Pons (tissue), 1 donor: ENCODE results near the gene MAP2.
A peak's percentile ranks its signal among the peaks of the same experiment; 100 is the strongest.

ENCODE experiments used
- DNase-seq: peaks from one replicate; pipeline ENCODE4 v3.0.0-alpha.2; 2016; ENCODE audit warnings: low spot score

The MAP2 gene, protein sequence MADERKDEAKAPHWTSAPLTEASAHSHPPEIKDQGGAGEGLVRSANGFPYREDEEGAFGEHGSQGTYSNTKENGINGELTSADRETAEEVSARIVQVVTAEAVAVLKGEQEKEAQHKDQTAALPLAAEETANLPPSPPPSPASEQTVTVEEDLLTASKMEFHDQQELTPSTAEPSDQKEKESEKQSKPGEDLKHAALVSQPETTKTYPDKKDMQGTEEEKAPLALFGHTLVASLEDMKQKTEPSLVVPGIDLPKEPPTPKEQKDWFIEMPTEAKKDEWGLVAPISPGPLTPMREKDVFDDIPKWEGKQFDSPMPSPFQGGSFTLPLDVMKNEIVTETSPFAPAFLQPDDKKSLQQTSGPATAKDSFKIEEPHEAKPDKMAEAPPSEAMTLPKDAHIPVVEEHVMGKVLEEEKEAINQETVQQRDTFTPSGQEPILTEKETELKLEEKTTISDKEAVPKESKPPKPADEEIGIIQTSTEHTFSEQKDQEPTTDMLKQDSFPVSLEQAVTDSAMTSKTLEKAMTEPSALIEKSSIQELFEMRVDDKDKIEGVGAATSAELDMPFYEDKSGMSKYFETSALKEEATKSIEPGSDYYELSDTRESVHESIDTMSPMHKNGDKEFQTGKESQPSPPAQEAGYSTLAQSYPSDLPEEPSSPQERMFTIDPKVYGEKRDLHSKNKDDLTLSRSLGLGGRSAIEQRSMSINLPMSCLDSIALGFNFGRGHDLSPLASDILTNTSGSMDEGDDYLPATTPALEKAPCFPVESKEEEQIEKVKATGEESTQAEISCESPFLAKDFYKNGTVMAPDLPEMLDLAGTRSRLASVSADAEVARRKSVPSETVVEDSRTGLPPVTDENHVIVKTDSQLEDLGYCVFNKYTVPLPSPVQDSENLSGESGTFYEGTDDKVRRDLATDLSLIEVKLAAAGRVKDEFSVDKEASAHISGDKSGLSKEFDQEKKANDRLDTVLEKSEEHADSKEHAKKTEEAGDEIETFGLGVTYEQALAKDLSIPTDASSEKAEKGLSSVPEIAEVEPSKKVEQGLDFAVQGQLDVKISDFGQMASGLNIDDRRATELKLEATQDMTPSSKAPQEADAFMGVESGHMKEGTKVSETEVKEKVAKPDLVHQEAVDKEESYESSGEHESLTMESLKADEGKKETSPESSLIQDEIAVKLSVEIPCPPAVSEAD (N-terminal part only)

DNA sequence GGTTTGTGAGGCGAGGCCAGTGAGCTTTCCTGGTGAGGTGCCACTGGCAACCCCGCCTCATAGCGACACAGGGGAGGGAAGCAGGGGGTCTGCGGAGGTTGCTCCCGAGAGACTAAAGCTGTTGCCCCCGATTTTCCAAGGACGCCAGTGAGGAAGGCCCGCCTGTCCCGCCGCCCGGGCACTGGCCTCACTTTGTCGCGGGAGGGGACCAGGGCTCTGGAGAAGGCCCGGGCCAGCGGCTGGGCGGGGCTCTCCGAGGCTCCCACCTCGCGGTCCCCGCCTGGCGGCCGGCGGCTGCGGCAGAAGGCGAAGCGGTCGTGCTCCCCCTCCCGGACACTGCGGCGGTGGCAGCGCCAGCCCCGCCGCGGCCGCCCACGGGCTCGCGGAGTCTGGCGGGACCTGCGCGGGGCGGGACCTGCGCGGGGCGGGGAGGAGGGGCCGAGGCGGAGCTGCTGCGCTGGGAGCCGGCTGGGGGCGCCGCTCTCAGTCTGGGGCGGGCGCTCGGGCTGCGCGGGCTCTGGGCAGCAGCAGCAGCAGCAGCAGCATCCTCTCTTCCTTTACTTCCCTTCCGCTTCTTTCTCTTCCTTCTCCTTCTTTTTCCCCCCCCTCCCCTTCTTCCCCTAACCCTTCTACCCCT, at the start of gene MAP2:
MAP2 (plus strand) TSS at position 486 of the 637 bp plus-strand sequence. CDS start 229,124 bp downstream, outside the sequence.
- DNase-seq: peak; percentile 84

DNA sequence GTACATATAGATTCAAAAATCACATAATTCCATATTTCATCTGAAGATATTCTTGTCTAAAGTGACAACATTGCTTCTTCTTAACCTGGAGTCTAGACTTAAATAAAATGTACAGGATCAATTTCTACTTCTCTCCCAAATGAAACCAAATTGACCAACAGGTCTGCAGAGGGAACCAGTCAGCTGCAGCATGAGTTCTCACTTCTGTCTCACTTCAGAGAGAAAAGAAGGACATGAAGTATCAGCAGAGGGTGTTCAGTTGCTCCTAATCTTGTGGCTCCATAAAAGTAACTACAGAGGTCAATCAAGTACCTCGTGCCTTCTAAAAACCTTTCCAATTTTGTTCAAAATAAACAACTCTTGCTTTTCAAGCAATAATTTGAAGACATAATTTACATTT, 47.2 kb upstream of the MAP2 start:
- DNase-seq: no peak

DNA sequence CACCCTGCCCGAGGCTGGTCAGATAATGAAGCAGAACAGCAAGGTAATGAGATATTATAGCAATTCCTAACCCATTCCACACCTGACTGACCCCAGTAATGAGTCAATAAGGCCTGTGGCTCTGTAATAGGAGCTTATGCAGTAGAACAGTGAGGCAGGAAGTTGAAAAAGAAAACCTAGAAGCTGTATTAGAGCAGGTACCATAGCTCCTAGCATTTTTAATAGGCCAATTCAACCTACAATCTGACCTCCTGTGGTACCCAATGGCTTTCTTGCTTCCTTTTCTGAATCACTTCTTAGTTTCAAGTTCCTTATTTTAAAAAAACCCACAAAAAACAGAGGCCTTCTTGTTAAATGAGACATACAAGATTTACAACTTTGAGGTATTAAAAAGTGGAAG, 43.6 kb upstream of the MAP2 start:
- peak; percentile 32 for DNase-seq

DNA sequence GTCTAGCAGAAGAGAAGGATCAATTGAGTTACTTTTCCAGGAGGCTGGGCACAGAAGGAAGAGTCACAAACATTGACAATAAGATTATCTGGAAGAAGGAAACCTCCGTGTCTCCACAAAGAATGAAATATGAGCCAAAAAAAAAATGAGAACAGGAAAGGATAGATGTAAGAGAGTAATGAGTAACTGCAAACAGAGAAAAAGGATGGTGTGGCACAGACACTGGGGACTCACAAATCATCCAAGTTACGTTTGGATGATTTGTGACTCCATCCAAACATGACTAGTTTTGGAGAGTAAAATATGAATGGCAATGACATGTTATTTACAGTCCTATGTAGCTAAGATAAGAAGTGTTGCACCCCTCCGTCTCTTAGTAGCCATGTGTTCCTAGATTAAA, 42.8 kb upstream of the MAP2 start:
- DNase-seq: no peak

DNA sequence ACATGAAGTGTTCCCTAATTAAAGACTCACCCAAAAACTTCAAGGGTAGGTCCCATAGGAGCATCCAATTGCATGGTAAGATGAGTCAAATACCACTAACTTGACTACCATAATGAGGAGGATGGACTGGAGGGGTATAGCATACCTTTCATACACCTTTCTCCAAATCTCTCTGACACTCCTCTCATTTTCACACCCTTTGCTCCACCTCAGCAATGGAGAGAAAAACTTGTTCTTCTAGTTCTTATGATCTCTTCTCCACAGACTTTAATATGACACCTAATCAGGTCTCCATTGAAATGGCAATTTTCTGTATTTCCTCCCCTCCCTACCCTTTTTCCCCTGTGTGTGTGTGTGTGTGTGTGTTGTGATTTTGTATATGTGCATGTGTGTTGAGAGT, 41.1 kb upstream of the MAP2 start:
- no peak for DNase-seq

DNA sequence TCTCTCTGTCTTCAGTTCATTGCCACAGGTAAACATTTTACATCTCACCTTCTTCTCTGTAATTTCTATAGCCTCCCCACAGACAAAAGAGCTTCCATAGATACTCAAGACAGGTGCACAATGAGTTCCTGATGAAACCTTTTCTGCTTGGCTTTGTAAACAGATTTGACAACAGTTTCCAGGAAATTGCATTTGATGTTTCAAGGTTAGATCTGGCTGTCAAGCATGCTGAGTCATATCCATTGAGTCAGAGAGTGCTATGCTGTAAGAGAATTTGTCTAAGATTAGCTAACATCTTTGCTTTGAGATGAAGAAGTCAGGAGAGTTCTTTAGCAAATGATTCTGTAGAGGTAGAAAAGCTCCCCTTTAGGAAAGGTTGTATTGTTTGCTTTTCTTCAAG, 40.6 kb upstream of the MAP2 start:
- no peak for DNase-seq

DNA sequence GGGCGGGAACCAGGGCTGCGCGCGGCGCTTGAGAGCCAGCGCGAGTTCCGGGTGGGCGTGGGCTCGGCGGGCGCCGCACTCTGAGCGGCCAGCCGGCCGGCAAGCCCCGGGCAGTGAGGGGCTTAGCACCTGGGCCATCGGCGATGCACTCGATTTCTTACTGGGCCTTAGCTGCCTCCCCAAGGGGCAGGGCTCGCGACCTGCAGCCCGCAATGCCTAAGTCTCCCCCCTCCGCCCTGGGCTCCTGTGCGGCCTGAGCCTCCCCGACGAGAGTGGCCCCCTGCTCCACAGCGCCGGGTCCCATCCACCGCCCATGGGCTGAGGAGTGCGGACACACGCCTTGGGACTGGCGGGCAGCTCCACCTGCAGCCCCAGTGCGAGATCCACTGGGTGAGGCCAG, 36.5 kb upstream of the MAP2 start:
- DNase-seq: no peak

DNA sequence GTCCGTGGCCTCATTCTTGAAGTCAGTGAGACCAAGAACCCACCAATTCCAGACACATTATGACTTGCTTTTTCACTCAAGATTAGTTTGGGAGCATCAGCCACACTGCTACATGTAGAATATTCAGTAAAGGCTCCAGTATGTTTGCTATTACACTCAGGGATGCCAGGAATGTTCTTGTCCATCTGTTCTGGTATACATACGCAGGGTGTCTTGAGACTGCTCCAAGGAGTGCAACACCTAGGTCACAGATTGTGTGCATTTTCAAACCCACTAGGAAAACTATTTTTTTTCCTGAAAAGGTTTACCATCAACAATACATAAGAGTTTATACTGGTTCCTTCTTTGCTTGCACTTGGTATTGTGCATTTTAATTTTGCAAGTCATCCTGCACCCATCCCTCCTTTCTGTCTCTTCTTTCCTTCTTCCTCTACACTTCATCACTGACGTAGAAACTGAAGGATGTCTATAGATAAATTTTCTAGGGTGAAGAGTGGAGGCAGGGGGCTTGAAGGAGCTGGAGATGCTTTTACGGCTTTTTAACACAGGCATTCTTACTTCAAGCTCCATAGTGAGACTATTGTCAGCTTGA, 35.3 kb upstream of the MAP2 start:
- DNase-seq: no peak

DNA sequence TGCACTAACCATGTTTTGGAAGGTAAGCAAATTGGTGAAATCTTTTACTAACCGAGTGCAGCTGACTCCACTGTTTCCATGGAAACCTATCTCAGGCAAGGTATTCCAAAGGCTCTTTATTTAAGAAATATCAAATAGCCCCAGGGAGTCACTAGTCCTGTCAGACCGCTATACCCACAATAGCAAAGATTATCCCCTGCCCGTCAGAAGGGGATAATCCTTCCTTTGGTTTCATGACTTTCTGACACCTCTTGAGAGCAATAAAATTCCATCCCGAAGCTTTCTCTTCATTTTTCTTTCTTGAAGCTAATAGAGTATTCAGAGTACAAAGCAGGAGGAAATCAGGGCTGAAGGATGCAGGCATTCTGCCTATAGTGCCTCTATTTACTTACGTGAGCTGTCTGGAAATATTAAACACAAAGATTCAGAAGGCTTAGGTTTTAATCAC, 34.7 kb upstream of the MAP2 start:
- no peak for DNase-seq

DNA sequence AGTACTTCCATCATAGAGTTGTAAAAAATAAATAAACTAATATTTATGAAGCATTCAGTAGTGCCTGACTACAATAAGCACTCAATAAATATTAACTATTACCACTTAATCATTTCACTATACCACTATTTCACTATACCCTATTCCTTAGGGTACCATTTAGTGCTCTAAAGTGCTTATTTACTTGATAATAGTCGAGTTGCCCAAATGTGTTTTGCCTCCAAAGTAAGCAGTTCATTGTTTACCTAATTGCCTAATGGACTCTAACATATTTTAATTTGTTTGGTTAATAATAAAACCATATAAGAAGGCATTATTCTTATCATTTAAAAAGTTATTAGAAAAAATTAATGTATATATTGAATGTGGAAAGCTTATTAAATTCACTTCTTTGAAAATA, 33.0 kb upstream of the MAP2 start:
- DNase-seq: no peak

DNA sequence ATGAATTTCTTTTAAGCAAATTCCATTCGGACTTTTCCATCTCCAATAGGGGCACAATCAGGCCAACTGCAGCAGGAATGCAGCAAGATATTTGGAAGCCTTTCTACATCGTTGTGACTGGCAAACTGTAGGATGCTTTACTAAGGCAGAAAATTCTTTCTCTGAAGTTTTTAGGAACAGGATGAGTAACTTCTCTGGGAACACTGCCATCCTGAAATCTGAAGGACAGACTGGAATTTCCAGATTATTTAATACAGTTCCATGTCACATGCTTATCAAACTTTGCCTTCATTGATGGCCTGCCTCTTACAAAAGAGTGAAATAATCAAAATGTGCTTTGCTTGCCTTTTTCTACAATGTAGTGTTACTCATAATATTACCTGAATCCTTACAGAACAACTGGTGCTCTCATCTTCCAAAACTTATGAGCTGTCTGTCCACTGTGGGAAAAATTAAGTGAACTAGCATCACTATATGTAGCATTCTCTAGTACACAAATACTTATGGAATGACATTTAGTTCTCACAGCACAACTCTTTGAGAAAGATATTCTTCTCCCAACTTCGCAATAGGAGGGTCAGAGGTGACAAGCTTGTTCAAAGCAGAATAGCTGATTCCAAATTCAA, 32.0 kb upstream of the MAP2 start:
- no peak for DNase-seq

DNA sequence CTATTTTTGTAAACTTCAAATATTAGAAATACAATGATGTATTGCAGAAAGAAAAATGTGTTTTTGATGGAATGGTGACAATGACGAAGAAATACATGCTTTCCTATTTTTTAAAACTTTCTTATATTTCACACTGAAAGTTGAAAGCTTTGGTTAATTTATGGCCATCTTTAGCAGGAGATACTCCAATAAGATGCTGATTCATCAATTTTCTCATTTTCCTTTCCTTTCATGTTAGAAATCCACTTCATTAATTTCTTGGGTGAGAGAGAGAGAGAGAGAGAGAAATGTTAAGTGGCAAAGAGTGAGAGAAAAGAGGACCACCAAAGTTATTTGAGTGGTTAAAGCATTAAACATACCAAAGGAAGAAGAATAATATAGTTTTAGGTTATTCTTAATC, 28.6 kb upstream of the MAP2 start:
- no peak for DNase-seq

DNA sequence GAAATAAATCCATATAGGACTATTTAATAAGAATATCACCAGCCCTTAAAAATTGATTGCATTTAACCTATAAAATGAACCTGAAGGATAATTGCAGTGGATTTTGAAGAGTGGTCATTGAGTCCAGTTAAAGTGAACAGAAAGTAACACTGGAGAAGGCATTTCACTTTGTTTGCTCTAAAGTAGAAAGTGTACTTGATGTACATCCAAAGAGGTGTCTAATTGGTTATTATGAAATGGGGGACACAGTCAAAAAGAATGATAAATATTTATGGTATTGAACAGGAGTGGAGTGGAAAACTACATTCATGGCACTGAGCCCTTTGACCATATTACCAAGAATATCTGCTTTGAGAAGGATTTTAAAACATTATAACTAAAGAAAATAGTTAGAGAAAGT, 28.2 kb upstream of the MAP2 start:
- DNase-seq: no peak

DNA sequence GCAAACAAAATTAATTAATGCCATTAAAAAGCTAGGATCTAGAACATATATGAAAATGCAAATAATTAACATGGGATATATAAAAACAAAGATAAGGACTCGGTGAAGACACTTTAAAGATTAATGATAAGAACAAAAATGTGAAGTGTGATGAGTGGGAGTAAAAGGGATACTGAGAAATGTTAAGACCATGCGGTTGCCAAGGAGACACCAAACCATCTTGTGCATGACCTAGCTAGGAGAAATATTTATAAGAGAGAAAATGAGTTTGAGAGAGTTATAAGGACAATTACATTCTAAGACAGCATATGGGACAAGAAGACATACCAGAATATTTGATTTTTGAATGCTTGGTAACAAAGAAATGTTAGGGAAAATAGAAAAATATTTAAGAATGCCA, 25.4 kb upstream of the MAP2 start:
- no peak for DNase-seq

DNA sequence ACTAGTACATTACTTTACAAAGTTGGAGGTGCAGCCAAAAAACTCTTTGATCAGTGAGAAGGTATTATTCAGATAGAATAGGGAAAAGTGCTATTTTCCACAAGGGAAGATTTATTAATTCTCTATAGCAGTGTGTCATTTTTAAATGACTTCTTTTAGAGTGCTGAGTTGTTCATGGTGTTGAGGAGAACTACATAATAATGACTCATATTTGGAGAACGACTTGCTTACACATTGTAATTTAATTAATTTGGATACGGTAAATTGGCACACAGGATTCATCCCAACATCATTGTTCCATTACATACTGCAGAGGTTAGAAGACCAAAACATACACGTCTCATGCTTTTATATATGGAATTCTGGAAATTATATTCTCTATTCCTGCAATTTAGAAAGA, 22.1 kb upstream of the MAP2 start:
- no peak for DNase-seq

DNA sequence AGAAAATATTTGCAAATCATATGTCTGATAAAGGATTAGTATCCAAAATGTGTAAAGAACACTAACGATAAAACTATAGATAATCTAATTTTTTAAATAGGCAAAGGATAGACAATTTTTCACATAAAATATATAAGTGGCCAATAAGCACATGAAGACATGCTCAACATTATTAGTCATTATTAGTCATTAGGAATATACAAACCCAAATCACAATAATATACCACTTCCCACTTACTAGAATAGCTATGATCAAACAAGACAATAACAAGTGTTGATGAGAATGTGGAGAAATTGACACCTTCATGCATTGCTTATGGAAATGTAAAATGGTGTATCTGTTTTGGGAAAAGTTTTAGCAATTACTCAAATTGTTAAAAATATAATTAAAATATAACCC, 12.6 kb upstream of the MAP2 start:
- no peak for DNase-seq

DNA sequence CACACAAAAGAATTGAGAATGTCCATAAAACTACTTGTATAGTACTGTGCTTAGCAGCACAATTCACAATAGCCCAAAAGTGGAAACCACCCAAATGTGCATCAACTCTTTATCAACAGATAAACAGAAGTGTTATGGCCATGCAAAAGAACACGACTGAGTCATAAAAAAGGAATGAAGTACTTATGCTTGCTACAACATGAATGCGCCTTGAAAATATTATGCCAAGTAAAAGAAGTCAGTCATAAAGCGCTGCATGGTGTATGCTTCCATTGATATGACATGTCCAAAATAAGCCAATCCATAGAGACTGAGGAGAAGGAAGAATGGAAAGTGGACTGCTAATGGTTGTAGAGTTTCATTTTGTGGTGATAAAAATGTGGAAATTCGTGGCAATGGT, 12.1 kb upstream of the MAP2 start:
- DNase-seq: no peak

DNA sequence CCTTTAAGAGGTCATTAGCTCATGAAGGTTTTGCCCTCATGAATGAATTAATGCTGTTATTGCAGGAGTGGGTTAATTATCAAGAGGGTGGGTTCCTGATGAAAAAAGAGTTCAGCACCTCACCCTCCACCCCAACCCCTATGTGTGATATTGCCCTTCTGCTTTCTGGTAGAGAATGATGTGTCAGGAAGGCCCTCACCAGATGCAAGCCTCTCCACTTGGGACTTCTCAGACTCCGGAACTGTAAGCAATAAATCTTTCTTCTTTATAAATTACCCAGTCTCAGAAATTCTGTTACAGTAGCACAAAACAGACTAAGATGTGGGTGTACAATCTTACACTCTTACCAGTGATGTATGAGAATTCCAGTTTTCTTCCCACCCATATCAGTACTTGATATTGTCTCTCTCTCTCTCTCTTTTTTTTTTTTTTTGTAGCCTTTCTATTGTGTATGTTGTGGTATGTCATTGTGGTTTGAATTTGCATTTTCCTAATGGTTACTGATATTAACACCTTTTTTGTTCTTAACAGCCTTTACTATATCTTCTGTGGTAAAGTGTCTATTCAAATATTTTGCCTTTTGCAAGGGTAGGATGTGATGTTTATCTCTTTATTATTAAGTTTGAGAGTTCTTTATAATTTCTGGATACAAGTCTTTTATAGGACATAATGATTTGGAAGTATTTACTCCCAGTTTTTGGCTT, 10.4 kb upstream of the MAP2 start:
- no peak for DNase-seq

DNA sequence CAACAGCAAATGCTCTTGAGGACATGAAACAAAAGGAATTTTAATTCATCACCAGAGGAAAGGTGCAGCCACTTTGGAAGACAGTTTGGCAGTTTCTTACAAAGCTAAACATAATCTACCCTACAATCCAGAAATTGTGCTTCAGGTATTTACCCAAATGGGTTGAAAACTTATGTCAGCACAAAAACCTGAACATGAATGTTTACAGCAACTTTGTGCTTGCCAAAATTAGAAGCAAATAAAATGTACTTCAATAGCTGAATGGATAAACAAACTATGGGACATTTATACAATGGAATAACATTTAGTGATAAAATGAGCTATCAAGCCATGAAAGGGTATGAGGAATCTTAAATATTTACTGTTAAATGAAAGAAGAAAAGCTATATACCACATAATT, 6.9 kb upstream of the MAP2 start:
- DNase-seq: no peak

DNA sequence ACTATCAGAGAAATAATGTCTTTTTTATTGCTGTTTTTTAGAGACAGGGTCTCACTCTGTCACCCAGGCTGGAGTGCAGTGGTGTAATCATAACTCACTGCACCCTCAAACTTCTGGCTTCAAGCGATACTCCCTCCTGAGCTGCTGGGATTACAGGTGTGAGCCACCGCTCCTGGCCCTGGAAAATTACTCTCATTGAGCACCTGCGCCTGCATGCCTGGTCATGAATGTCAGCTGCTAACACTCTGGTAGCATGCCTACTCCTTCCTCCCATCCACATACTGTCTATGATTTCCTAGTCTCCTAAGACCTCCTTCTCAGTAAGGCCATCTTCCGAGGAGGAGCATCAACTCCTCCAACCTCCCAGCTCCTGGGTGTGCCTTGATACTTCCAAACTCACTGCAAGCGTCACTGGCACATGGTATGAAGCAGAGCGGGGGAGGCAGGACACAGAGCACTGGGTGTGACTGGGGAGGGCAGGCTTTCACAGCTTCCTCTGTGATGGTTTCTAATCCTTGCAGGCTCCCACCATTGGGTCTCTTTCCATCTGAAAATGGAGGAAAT, 1.6 kb upstream of the MAP2 start:
- no peak for DNase-seq
